Kidney epithelial cell (primary cell): ENCODE data around the gene COL18A1. TPM values are rescaled to one million over a fixed set of nuclear protein-coding genes. Genes with fewer than 3 reads are reported as not detected.

Source experiments
- DNase-seq: peaks from one replicate; pipeline ENCODE4 v3.0.0-alpha.2; 2010; ENCODE audit warnings: low read depth
- H3K27me3 ChIP-seq: 2 replicates; pipeline ENCODE4 v1.6.0; 2011; ENCODE audit warnings: low read length; ENCODE audit not compliant: control insufficient read depth, insufficient read depth
- H3K36me3 ChIP-seq: 2 replicates; pipeline ENCODE4 v1.5.1; 2011; ENCODE audit warnings: low read length; ENCODE audit not compliant: control insufficient read depth, insufficient read depth
- H3K4me3 ChIP-seq: 2 replicates; pipeline ENCODE4 v1.5.1; 2011; ENCODE audit warnings: low read depth, mild to moderate bottlenecking, control low read depth, low read length
- total RNA-seq: library from RNA; depleted of rRNA; stranded (reverse); fragments of >200 nt; gene quantifications from 2 replicates; pipeline ENCODE4 v1.2.3, GENCODE V29; 2015
- TF ChIP-seq, protein P1 (sequence below): IDR thresholded peaks from 2 replicates; pipeline ENCODE4 v1.5.1; 2011; ENCODE audit warnings: mild to moderate bottlenecking, moderate library complexity, low read length, control low read depth, inconsistent platforms; ENCODE audit not compliant: insufficient read depth, poor library complexity, severe bottlenecking

Gene COL18A1
- total RNA-seq, 1 donor from 2014 or later: 808 TPM

DNA sequence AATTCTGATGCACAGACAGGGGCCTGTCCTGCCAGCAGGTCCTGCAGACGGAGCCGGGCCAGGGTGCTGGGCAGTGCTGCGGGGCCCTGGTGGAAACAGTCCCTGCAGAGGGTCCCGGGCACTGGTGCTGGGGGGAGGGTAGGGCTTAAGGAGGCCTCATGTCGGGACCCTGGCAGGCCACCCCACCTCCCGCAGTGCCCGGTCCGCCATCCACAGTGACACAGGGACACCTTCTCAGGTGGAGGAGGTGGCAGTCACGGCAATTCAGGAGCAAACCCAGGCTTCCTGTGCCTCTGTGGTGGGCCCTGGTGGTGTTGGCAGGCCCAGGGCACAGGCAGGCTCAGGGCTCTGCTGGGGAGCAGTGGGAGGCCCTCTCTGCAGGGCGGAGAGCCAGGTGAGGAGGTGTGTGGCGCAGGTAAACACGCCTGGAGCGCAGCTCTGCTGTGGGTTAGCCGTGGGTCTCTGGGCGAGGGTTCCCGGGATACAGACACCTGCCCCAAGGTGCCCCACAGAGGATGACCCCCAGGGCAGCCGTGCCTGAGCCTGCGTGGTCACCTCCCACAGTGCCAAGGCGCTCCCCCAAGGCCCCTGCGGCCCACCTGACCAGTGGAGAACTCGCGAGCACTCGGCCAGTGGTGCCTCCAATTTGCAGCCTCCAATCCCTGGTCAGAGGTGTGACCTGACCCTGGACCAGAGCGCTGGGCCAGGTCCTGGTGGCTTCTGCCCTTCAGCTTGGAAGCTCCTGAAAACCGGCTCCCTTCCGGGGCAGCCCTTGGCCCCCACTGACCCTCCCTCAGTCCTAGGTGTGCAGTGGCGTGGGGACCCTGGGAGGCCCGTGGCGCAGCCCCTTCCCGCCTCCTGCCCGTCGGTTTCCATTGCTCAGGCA, 19.2 kb downstream of the COL18A1 start:
- peaks cover 5% of the 10 kb centered on the region for H3K36me3 ChIP-seq
- no peak for DNase-seq
- TF ChIP-seq, protein P1, sequence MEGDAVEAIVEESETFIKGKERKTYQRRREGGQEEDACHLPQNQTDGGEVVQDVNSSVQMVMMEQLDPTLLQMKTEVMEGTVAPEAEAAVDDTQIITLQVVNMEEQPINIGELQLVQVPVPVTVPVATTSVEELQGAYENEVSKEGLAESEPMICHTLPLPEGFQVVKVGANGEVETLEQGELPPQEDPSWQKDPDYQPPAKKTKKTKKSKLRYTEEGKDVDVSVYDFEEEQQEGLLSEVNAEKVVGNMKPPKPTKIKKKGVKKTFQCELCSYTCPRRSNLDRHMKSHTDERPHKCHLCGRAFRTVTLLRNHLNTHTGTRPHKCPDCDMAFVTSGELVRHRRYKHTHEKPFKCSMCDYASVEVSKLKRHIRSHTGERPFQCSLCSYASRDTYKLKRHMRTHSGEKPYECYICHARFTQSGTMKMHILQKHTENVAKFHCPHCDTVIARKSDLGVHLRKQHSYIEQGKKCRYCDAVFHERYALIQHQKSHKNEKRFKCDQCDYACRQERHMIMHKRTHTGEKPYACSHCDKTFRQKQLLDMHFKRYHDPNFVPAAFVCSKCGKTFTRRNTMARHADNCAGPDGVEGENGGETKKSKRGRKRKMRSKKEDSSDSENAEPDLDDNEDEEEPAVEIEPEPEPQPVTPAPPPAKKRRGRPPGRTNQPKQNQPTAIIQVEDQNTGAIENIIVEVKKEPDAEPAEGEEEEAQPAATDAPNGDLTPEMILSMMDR: no peak
- no peaks in the 10 kb centered on the region for H3K27me3 ChIP-seq
- H3K4me3 ChIP-seq: no peak overlapping the region

DNA sequence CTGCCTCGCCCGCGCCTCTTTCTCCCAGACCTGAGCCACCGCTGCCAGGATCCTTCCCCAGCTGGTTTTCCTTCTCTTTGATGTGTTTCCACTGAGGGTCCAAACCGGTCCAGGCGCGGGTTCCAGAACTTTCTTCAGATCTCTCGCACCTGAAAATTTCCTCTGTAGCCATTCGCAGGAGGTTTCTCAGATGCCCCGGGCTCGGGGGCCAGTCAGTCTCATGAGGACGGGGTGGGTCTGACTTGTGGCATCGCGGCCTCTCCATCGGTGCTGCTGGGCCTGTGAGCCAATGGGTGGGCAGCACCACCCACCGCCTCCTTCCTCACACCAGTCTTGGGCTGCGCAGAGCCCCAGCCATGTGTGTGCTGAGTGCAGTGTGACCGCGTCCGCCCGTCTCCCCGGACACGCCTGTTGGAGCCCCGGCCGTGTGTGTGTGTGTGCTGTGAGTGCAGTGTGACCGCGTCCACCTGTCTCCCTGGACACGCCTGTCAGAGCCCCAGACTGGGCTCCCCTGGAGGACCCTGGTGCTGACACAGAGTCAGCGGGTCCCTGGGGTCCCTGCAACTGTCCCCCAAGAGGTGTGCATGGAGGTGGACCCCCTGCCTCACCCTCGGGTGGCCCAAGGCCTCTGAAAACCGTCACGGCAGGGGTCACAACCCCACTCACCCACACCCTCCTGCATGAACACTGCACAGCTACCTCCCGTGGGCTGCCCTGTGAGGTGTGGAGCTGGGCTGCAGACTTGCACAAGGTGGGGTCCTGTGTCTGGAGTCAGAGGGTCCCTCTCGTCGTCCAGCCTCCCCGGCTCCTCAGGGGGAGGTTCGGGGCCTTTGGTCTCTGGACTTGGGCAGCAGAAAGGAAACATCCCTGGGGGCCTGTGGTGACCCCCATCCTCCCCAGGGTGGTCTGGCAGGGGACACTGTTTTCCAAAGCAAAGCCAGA, 20.2 kb downstream of the COL18A1 start:
- H3K27me3 ChIP-seq: no peaks in the 10 kb centered on the region
- peaks cover 5% of the 10 kb centered on the region for H3K36me3 ChIP-seq
- H3K4me3 ChIP-seq: no peak overlapping the region
- DNase-seq: no peak
- TF ChIP-seq, protein P1: no peak

DNA sequence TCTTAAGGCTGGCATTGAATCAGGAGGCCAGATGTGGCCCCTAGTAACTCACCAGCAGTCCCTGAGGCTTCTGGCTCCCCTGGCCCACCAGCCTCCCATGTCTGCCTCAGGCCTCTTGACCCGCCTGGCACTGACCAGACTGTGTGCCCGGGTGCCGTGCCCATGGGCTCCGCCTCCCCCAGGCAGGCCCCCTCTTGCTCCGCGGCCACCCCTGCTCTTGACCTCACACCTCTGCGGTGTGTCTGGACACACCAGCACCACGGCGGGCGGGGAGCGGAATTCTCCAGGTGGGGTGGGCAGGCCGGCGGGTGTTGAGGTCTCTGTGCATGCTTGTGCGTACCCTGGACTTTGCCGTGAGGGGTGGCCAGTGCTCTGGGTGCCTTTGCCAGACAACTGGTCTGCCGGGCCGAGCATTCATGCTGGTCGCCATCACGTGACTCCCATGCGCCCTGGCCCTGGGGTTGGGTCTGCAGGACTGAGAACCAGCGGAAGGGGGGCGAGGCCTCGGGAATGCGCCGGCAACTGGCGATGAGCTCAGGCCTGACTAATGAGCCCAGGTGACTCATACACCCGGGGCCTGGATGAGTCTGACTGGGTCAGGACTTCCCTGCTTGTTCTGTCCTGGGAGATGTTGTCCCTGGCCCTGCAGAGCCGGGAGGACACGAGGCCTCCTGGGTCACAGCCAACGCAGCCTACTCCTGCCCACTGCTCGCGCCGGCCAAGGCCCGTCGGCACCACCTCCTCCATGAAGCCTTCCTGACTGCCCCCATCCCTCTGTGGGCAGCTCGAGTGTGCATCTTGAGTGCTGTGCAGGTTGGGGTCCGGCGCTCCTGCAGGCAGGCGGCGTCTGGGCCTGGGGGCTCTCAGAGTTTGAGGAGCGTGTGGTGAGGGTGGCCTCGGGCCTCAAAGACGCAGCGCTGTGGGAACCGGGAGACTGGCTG, 22.6 kb downstream of the COL18A1 start:
- peak; percentile 88 for DNase-seq
- Histone ChIP-seq H3K4me3 (no peak overlapping the region), H3K36me3 (peaks cover 1% of the 10 kb centered on the region), H3K27me3 (no peaks in the 10 kb centered on the region)
- TF ChIP-seq, protein P1: no peak

DNA sequence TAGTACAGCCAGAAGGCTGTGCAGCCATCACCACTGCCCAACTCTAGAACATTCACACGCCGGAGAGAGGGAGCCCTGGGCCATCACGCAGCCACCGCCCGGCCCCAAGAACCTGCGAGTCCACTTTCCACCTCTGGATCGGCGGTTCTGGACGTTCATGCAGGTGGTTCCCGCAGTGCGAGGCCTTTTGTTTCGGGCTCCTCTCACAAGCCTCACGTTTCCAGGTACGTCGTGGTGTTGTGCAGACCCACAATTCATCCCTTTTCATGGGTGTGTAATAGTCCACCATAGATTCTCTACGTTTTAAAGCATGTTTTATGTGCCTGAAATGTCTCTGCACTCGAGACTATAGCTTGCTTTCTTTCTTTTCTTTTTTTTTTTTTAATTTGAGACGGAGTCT, 23.6 kb downstream of the COL18A1 start:
- TF ChIP-seq, protein P1: no peak
- Histone ChIP-seq H3K36me3 (peaks cover 1% of the 10 kb centered on the region), H3K27me3 (no peaks in the 10 kb centered on the region), H3K4me3 (no peak overlapping the region)
- no peak for DNase-seq
